ENCODE results near the gene PDIA2. TPM values are rescaled to one million over a fixed set of nuclear protein-coding genes. Genes with fewer than 3 reads are reported as not detected.
A peak's percentile ranks its signal among the peaks of the same experiment; 100 is the strongest.

The PDIA2 gene
- total RNA-seq, 2 donors from 2014 or later: 0.52 to 5.4 TPM

- TF ChIP-seq, protein P1, sequence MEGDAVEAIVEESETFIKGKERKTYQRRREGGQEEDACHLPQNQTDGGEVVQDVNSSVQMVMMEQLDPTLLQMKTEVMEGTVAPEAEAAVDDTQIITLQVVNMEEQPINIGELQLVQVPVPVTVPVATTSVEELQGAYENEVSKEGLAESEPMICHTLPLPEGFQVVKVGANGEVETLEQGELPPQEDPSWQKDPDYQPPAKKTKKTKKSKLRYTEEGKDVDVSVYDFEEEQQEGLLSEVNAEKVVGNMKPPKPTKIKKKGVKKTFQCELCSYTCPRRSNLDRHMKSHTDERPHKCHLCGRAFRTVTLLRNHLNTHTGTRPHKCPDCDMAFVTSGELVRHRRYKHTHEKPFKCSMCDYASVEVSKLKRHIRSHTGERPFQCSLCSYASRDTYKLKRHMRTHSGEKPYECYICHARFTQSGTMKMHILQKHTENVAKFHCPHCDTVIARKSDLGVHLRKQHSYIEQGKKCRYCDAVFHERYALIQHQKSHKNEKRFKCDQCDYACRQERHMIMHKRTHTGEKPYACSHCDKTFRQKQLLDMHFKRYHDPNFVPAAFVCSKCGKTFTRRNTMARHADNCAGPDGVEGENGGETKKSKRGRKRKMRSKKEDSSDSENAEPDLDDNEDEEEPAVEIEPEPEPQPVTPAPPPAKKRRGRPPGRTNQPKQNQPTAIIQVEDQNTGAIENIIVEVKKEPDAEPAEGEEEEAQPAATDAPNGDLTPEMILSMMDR (IDR thresholded peaks at IDR 0.05): no peak
- H3K9me3 ChIP-seq: no peaks in the 10 kb centered on the region
- no peak for DNase-seq (ENCODE audit: low spot score)
- peak overlapping the region; percentile 31 to 32 for H3K27ac ChIP-seq
- H3K27me3 ChIP-seq: no peaks in the 10 kb centered on the region
- peaks cover 0 to 43% of the 10 kb centered on the region in 2 donors for H3K4me1 ChIP-seq
- H3K36me3 ChIP-seq: no peaks in the 10 kb centered on the region
- H3K4me3 ChIP-seq: no peak overlapping the region
Measured at GRCh38 chr16:243348-243747, 39.6 kb upstream of the PDIA2 start.

DNA sequence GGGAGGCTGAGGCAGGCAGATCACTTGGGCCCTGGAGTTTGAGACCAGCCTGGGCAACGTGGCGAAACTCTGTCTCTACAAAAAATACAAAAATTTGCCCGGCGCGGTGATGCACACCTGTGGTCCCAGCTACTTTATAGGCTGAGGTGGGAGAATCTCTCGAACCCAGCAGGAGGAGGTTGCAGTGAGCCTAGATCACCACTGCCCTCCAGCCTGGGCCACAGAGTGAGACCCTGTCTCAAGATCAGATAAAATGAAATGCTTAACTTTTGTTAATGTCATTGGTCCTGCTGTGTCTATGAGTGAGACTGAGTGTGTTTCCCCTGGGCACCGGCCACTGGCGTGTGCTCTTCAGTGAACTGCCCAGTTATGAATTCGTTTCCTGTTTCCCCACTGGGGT lies 37.9 kb upstream of the PDIA2 start:
- TF ChIP-seq, protein P1 (IDR thresholded peaks at IDR 0.05): no peak
- DNase-seq (ENCODE audit: low spot score): no peak
- Histone ChIP-seq H3K4me3 (no peak overlapping the region), H3K36me3 (peaks cover 2% of the 10 kb centered on the region), H3K4me1 (peaks cover 0 to 32% of the 10 kb centered on the region in 2 donors), H3K9me3 (no peaks in the 10 kb centered on the region), H3K27ac (no peak overlapping the region), H3K27me3 (no peaks in the 10 kb centered on the region)

- H3K27me3 ChIP-seq: no peaks in the 10 kb centered on the region
- TF ChIP-seq, protein P1 (IDR thresholded peaks at IDR 0.05): no peak
- H3K4me1 ChIP-seq: peaks cover 0 to 15% of the 10 kb centered on the region in 2 donors
Measured at GRCh38 chr16:247027-247426, 35.9 kb upstream of the PDIA2 start.

GRCh38 chr16:249431-249830 lies 33.5 kb upstream of the PDIA2 start:
- peaks cover 26% of the 10 kb centered on the region for H3K36me3 ChIP-seq
- no peaks in the 10 kb centered on the region for H3K9me3 ChIP-seq
- TF ChIP-seq, protein P1 (IDR thresholded peaks at IDR 0.05): no peak
- peaks cover 0 to 5% of the 10 kb centered on the region in 2 donors for H3K4me1 ChIP-seq
- no peaks in the 10 kb centered on the region for H3K27me3 ChIP-seq
- H3K27ac ChIP-seq: no peak overlapping the region
- DNase-seq (ENCODE audit: low spot score): no peak
- H3K4me3 ChIP-seq: no peak overlapping the region

More at GRCh38 chr16:247027-247426, 35.9 kb upstream of the PDIA2 start:
- no peak for DNase-seq (ENCODE audit: low spot score)
- no peak overlapping the region for H3K4me3 ChIP-seq
- no peaks in the 10 kb centered on the region for H3K9me3 ChIP-seq
- H3K27ac ChIP-seq: no peak overlapping the region
- H3K36me3 ChIP-seq: peaks cover 12% of the 10 kb centered on the region

DNA sequence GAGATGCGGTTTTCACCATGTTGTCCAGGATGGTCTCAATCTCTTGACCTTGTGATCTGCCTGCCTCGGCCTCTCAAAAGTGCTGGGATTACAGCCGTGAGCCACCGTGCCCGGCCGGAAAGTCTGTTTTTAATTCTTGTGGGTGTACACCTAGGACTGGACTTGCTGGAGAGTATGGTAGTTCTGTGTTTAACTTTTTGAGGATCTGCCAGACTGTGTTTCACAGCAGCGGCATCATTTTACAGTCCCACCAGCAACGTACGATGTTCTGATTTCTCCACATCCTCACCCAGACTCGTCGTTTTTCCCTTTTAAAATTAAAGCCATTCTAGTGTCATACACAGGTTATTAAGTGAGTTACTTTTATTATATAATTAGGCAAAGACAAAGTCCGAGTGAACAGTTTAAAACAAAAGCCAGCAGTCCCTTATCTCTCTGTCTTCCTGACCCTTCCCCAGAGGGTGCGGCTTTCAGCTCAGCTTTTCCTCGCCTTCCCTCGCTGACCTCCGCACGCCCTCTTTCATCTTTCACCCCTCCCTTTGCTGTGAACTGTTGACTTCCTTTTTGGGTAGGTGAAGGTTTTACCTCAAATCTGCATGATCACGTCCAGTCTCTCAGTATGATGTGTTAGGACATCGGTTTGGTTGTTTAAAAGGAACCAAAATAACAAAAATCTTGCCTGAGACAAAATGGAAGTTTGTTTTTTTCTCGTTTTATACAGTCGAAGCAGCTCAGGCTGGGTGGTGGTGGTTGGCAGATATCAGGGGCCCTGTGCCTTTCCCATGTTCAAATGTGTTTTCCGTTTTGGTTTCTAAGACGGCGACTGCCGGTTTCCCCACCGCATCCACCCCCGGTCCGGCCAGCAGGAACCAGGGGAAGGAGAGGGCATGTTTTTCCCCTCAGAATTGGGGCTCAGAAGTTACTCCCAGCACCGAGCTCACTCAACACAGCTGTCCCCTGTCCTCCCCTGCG lies 30.3 kb upstream of the PDIA2 start:
- peaks cover 0 to 5% of the 10 kb centered on the region in 2 donors for H3K4me1 ChIP-seq
- H3K9me3 ChIP-seq: no peaks in the 10 kb centered on the region
- no peak for DNase-seq (ENCODE audit: low spot score)
- H3K27me3 ChIP-seq: no peaks in the 10 kb centered on the region
- peaks cover 42% of the 10 kb centered on the region for H3K36me3 ChIP-seq
- peak overlapping the region; percentile 16 to 20 for H3K27ac ChIP-seq
- TF ChIP-seq, protein P1 (IDR thresholded peaks at IDR 0.05): no peak
- H3K4me3 ChIP-seq: no peak overlapping the region

All from right atrium auricular region (tissue), 2 donors.